Measurements from ENCODE around the gene POLR2E.
A peak's percentile ranks its signal among the peaks of the same experiment; 100 is the strongest.

POLR2E gene

GRCh38 chr19:1080360-1081161, 14.6 kb downstream of the POLR2E start:
- no peak for DNase-seq (ENCODE audit: low read depth)

GRCh38 chr19:1079566-1080111, 15.5 kb downstream of the POLR2E start:
- DNase-seq (ENCODE audit: low read depth): no peak

GRCh38 chr19:1076951-1077350, 18.2 kb downstream of the POLR2E start:
- peak; percentile 92 for DNase-seq (ENCODE audit: low read depth)

- DNase-seq (ENCODE audit: low read depth): no peak
Measured at GRCh38 chr19:1076046-1076386, 19.2 kb downstream of the POLR2E start.

GRCh38 chr19:1074544-1075283, 20.5 kb downstream of the POLR2E start:
- DNase-seq (ENCODE audit: low read depth): peak; percentile 94

GRCh38 chr19:1073956-1074517, 21.1 kb downstream of the POLR2E start:
- DNase-seq (ENCODE audit: low read depth): no peak

- DNase-seq (ENCODE audit: low read depth): no peak
Measured at GRCh38 chr19:1073063-1073955, 21.9 kb downstream of the POLR2E start.

- no peak for DNase-seq (ENCODE audit: low read depth)
Measured at GRCh38 chr19:1072371-1073015, 22.7 kb downstream of the POLR2E start.

- DNase-seq (ENCODE audit: low read depth): no peak
Measured at GRCh38 chr19:1070931-1071791, 24.0 kb downstream of the POLR2E start.

GRCh38 chr19:1070576-1070930, 24.6 kb downstream of the POLR2E start:
- no peak for DNase-seq (ENCODE audit: low read depth)

- peak; percentile 59 for DNase-seq (ENCODE audit: low read depth)
Measured at GRCh38 chr19:1069009-1069779, 26.0 kb downstream of the POLR2E start.

GRCh38 chr19:1068009-1069001, 26.9 kb downstream of the POLR2E start:
- no peak for DNase-seq (ENCODE audit: low read depth)

- peak; percentile 66 for DNase-seq (ENCODE audit: low read depth)
Measured at GRCh38 chr19:1067341-1067957, 27.7 kb downstream of the POLR2E start.

- peak; percentile 76 for DNase-seq (ENCODE audit: low read depth)
Measured at GRCh38 chr19:1066748-1067340, 28.3 kb downstream of the POLR2E start, which contains the start of gene ARHGAP45. Gene ARHGAP45, plus strand, starts transcription at chr19:1067167. Its CDS starts 239 bp downstream, at chr19:1067406.

GRCh38 chr19:1066251-1066747, 28.9 kb downstream of the POLR2E start:
- no peak for DNase-seq (ENCODE audit: low read depth)

GRCh38 chr19:1065606-1066109, 29.5 kb downstream of the POLR2E start:
- no peak for DNase-seq (ENCODE audit: low read depth)
